H1 (cell line): Measurements from ENCODE around the gene FAM76B. TPM values are rescaled to one million over a fixed set of nuclear protein-coding genes. Genes with fewer than 3 reads are reported as not detected.

Source experiments
- CTCF ChIA-PET: fragments of 300-600 bp; sonication (Branson Sonifier 250); formaldehyde crosslinking; loops from one replicate; lab custom pipeline; 2021; ENCODE audit not compliant: partially characterized antibody; lab: Charles Lee
- POLR2A ChIA-PET: fragments of 300-600 bp; sonication (Branson Sonifier 250); formaldehyde crosslinking; loops from one replicate; lab custom pipeline; 2021; ENCODE audit warnings: inconsistent platforms; ENCODE audit not compliant: partially characterized antibody; lab: Charles Lee
- DNase-seq, 2 experiments: peaks; one replicate each; pipeline versions ENCODE4 v3.0.0 to v3.0.0-alpha.2; 2010 to 2022; ENCODE audit warnings: low spot score in 2 of 2, low read depth in 1 of 2, mixed read lengths in 1 of 2
- FAIRE-seq: peaks from 2 replicates; lab custom pipeline; 2011; peaks lifted over from hg19 to GRCh38; lab: Jason Lieb, UNC
- H2AFZ ChIP-seq: 2 replicates; pipeline ENCODE4 v1.8.1; 2012; ENCODE audit warnings: low read length, inconsistent platforms
- H2AK5ac ChIP-seq: 2 replicates; pipeline ENCODE4 v1.6.1; 2013; ENCODE audit warnings: low read depth, low read length
- H2BK120ac ChIP-seq: replicated peaks from 2 replicates; pipeline ENCODE3; 2013; ENCODE audit warnings: low read depth, low read length, inconsistent platforms
- H2BK12ac ChIP-seq: 2 replicates; pipeline ENCODE4 v1.6.1; 2013; ENCODE audit warnings: low read depth, low read length
- H2BK15ac ChIP-seq: 2 replicates; pipeline ENCODE4 v1.6.1; 2013; ENCODE audit warnings: low read length
- H2BK20ac ChIP-seq: 2 replicates; pipeline ENCODE4 v1.6.1; 2013; ENCODE audit warnings: low read length
- H2BK5ac ChIP-seq: 2 replicates; pipeline ENCODE4 v1.6.1; 2013; ENCODE audit warnings: low read depth, low read length
- H3K14ac ChIP-seq: 2 replicates; pipeline ENCODE4 v1.6.1; 2013; ENCODE audit warnings: inconsistent platforms; ENCODE audit not compliant: insufficient read length
- H3K18ac ChIP-seq: 2 replicates; pipeline ENCODE4 v1.6.1; 2013; ENCODE audit warnings: low read length; ENCODE audit errors: extremely low read depth
- H3K23ac ChIP-seq: 2 replicates; pipeline ENCODE4 v1.6.1; 2013; ENCODE audit warnings: inconsistent platforms; ENCODE audit not compliant: insufficient read length
- H3K23me2 ChIP-seq: 2 replicates; pipeline ENCODE4 v1.6.1; 2013; ENCODE audit warnings: low read depth, low read length
- H3K27ac ChIP-seq: 2 replicates; pipeline ENCODE4 v1.6.1; 2011; ENCODE audit warnings: low read depth, low read length, inconsistent platforms
- H3K27me3 ChIP-seq, 4 experiments: replicated peaks in 1 of 4; 1 replicate in 1 of 4; 2 replicates in 3 of 4; pipeline versions ENCODE4 v1.6.1 to v1.8.1; 2011 to 2013; ENCODE audit warnings: low read length in 3 of 4, mild to moderate bottlenecking in 3 of 4, inconsistent platforms in 2 of 4, mixed read lengths in 2 of 4, moderate library complexity in 1 of 4; ENCODE audit not compliant: control insufficient read depth in 3 of 4, insufficient read depth in 3 of 4; ENCODE audit errors: extremely low read depth in 1 of 4
- H3K36me3 ChIP-seq, 4 experiments: 2 replicates each; pipeline versions ENCODE4 v1.6.1 to v1.8.1; 2011 to 2013; ENCODE audit warnings: mild to moderate bottlenecking in 4 of 4, low read length in 3 of 4, moderate library complexity in 2 of 4, control low read depth in 1 of 4, inconsistent platforms in 1 of 4; ENCODE audit not compliant: insufficient read depth in 4 of 4, control insufficient read depth in 2 of 4
- H3K4ac ChIP-seq: replicated peaks from 2 replicates; pipeline ENCODE3; 2013; ENCODE audit warnings: low read length, low read depth, mixed read lengths, inconsistent platforms; ENCODE audit not compliant: insufficient read length
- H3K4me1 ChIP-seq, 4 experiments: replicated peaks in 1 of 4; 1 replicate in 1 of 4; 2 replicates in 3 of 4; pipeline versions ENCODE4 v1.6.1 to v1.8.1; 2011 to 2013; ENCODE audit warnings: low read length in 3 of 4, inconsistent platforms in 2 of 4, mixed read lengths in 1 of 4; ENCODE audit not compliant: insufficient read depth in 4 of 4, control insufficient read depth in 3 of 4
- H3K4me2 ChIP-seq, 2 experiments: 2 replicates each; pipeline versions ENCODE4 v1.6.1 to v1.8.1; 2011 to 2013; ENCODE audit warnings: low read depth in 2 of 2, low read length in 2 of 2, control low read depth in 1 of 2, inconsistent platforms in 1 of 2, mild to moderate bottlenecking in 1 of 2; ENCODE audit not compliant: insufficient read depth in 1 of 2
- H3K4me3 ChIP-seq, 4 experiments: fragments of 200-600, 300-600 bp in 1 of 4; sonication (generic), shearing (Covaris generic), sonication (Bioruptor Twin) in 1 of 4; 2 replicates each; pipeline versions ENCODE4 v1.5.1 to v1.8.1; 2011 to 2016; ENCODE audit warnings: low read length in 4 of 4, low read depth in 3 of 4, control low read depth in 2 of 4, inconsistent platforms in 2 of 4, mild to moderate bottlenecking in 2 of 4, mixed read lengths in 1 of 4, moderate library complexity in 1 of 4; ENCODE audit not compliant: insufficient read depth in 2 of 4; ENCODE audit errors: extremely low read depth in 1 of 4
- H3K56ac ChIP-seq: replicated peaks from 2 replicates; pipeline ENCODE3; 2013; ENCODE audit warnings: low read depth, mild to moderate bottlenecking, mixed read lengths, low read length, inconsistent platforms; ENCODE audit not compliant: insufficient read length
- H3K79me1 ChIP-seq: 2 replicates; pipeline ENCODE4 v1.6.1; 2013; ENCODE audit warnings: low read depth, low read length, control low read depth
- H3K79me2 ChIP-seq, 2 experiments: 2 replicates each; pipeline versions ENCODE4 v1.6.1 to v1.8.1; 2012 to 2013; ENCODE audit warnings: low read length in 2 of 2, mild to moderate bottlenecking in 2 of 2, inconsistent platforms in 1 of 2; ENCODE audit not compliant: insufficient read depth in 2 of 2, control insufficient read depth in 1 of 2
- H3K9ac ChIP-seq, 4 experiments: replicated peaks in 1 of 4; 1 replicate in 1 of 4; 2 replicates in 3 of 4; pipeline versions ENCODE4 v1.6.1 to v1.8.1; 2011 to 2013; ENCODE audit warnings: low read depth in 3 of 4, low read length in 3 of 4, control low read depth in 2 of 4, mild to moderate bottlenecking in 2 of 4, moderate library complexity in 2 of 4, inconsistent platforms in 1 of 4; ENCODE audit errors: extremely low read depth in 1 of 4
- H3K9me3 ChIP-seq, 2 experiments: 2 replicates each; pipeline versions ENCODE4 v1.6.1 to v1.8.1; 2012 to 2013; ENCODE audit warnings: mild to moderate bottlenecking in 2 of 2, moderate library complexity in 2 of 2, control low read depth in 1 of 2, inconsistent platforms in 1 of 2, low read depth in 1 of 2, low read length in 1 of 2, mixed read lengths in 1 of 2; ENCODE audit not compliant: insufficient read depth in 2 of 2
- H4K20me1 ChIP-seq, 2 experiments: replicated peaks in 1 of 2; 2 replicates each; pipeline versions ENCODE3 to v1.8.1; 2011 to 2013; ENCODE audit warnings: inconsistent platforms in 2 of 2, low read length in 2 of 2, mild to moderate bottlenecking in 1 of 2; ENCODE audit not compliant: insufficient read depth in 2 of 2, control insufficient read depth in 1 of 2
- H4K5ac ChIP-seq: 2 replicates; pipeline ENCODE4 v1.6.1; 2013; ENCODE audit warnings: low read length, low read depth, mixed read lengths, inconsistent platforms; ENCODE audit not compliant: insufficient read length
- H4K8ac ChIP-seq: 2 replicates; pipeline ENCODE4 v1.8.0; 2013; ENCODE audit warnings: mild to moderate bottlenecking, moderate library complexity, low read length, inconsistent platforms; ENCODE audit not compliant: insufficient read depth; ENCODE audit errors: extremely low read depth
- H4K91ac ChIP-seq: replicated peaks from 2 replicates; pipeline ENCODE3; 2013; ENCODE audit warnings: low read length, mixed read lengths, inconsistent platforms; ENCODE audit not compliant: insufficient read length
- BACH1 ChIP-seq: IDR thresholded peaks from 2 replicates; pipeline ENCODE4 v1.6.1; 2012; ENCODE audit warnings: low read length, improper control_type of control experiment
- EGR1 ChIP-seq: IDR thresholded peaks from 2 replicates; pipeline ENCODE4 v1.6.1; 2011; ENCODE audit warnings: low read depth, low read length, borderline replicate concordance
- RBBP5 ChIP-seq: IDR thresholded peaks from 2 replicates; pipeline ENCODE4 v1.7.1; 2012; ENCODE audit warnings: low read depth, mild to moderate bottlenecking, inconsistent platforms, low read length, moderate library complexity, borderline replicate concordance
- RXRA ChIP-seq: IDR thresholded peaks from 2 replicates; pipeline ENCODE4 v1.6.1; 2011; ENCODE audit warnings: low read depth, mild to moderate bottlenecking, low read length, moderate library complexity; ENCODE audit not compliant: insufficient read depth
- SIX5 ChIP-seq: IDR thresholded peaks from 2 replicates; pipeline ENCODE4 v1.6.1; 2011; ENCODE audit warnings: mild to moderate bottlenecking, low read depth, low read length
- SP2 ChIP-seq: IDR thresholded peaks from 2 replicates; pipeline ENCODE4 v1.6.1; 2012; ENCODE audit warnings: mild to moderate bottlenecking, low read length, inconsistent platforms
- polyA plus RNA-seq, 7 experiments: library from polyadenylated mRNA; depleted of rRNA in 3 of 7; stranded (reverse) in 5 of 7; unstranded in 2 of 7; fragments of >200 nt in 5 of 7; fragments of 200-250 nt in 2 of 7; gene quantifications; 1 replicate in 5 of 7; 2 replicates in 1 of 7; 4 replicates in 1 of 7; pipeline versions ENCODE4 v1.2.1 to v1.2.3, GENCODE V29; 2011 to 2013; ENCODE audit warnings: missing spikeins in 2 of 7, mixed read lengths in 2 of 7
- total RNA-seq: library from RNA; stranded (reverse); fragmentation: NEBNext Ultra II Directional; extraction: Animal tissue kit (Norgen Biotek cat#: 25700); gene quantifications from 2 replicates; pipeline ENCODE4 v1.2.1, GENCODE V29; 2021

The FAM76B gene
- total and polyA plus RNA-seq, 2 of the 8 experiments (the other 6 are each of a cell fraction or from before 2014, with no cell fraction given), result 11.0 to 22.3 TPM

DNA sequence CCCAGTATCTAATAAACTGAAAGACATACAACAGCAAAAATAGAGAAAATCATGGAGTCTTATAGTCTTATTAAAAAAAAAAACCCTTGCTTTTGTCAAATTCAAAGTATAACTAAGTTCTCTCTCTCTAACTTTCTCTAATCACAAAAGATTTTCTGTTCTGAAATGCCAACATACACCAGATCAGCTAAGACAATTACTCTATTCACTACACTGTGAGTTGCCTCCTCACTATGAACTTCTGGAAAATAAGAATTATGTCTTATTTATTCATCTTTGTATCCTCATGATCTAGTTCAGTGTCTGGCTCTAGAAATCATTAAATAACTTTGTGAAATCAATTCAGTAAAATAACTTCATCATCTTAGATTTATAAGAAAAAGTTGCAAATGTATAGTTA lies 12.7 kb downstream of the FAM76B start:
- Histone ChIP-seq H3K9me3 (no peaks in the 10 kb centered on the region), H2AK5ac (no peak overlapping the region), H4K8ac (no peak overlapping the region), H3K4ac (no peak overlapping the region), H2AFZ (no peak overlapping the region), H2BK12ac (no peak overlapping the region), H3K36me3 (peaks cover 6 to 92% (median 36%) of the 10 kb centered on the region in 4 experiments; a peak in 6 of 8 replicates), H3K27me3 (no peaks in the 10 kb centered on the region), H3K18ac (no peak overlapping the region), H3K79me1 (no peaks in the 10 kb centered on the region), H3K23me2 (no peaks in the 10 kb centered on the region), H2BK15ac (no peak overlapping the region), H3K4me1 (no peaks in the 10 kb centered on the region), H2BK5ac (no peak overlapping the region), H2BK120ac (no peak overlapping the region), H4K91ac (no peak overlapping the region), H3K79me2 (no peaks in the 10 kb centered on the region), H3K27ac (no peak overlapping the region), H4K5ac (no peak overlapping the region), H3K9ac (no peak overlapping the region), H3K14ac (no peak overlapping the region), H3K23ac (no peak overlapping the region), H3K4me2 (no peak overlapping the region), H3K56ac (no peak overlapping the region), H2BK20ac (no peak overlapping the region), H4K20me1 (peaks cover 0 to 2% of the 10 kb centered on the region in 2 experiments), H3K4me3 (no peak overlapping the region)
- DNase-seq, result no peak
- ChIA-PET CTCF (interaction anchor here (1.7 kb wide), 1 partner anchor 625 kb away, joined by 3 read pairs; no protein-coding TSS in a partner anchor), POLR2A (interaction anchor here (1.1 kb wide), 1 partner anchor 13 kb away, joined by 7 read pairs; the partner anchor contains the start of genes CEP57 and FAM76B)
- FAIRE-seq, result no peak
- TF ChIP-seq RXRA, result no peak
- no peak for TF ChIP-seq RBBP5
- TF ChIP-seq SP2, result no peak
- TF ChIP-seq BACH1, result no peak
- no peak for TF ChIP-seq SIX5
- TF ChIP-seq EGR1, result no peak
